Neuronal stem cell (in vitro differentiated cells): ENCODE data around the gene CYBA.

Experiments used
- DNase-seq: peaks from one replicate; pipeline ENCODE4 v3.0.0-alpha.2; 2013; ENCODE audit warnings: low spot score
- H2AFZ ChIP-seq: one replicate; pipeline ENCODE4 v1.6.1; 2013; ENCODE audit warnings: mild to moderate bottlenecking, low read length, inconsistent platforms
- H2AK5ac ChIP-seq: 2 replicates; pipeline ENCODE4 v1.6.1; 2013; ENCODE audit warnings: low read depth, mild to moderate bottlenecking, inconsistent platforms, low read length, moderate library complexity, mixed read lengths
- H2BK120ac ChIP-seq: 2 replicates; pipeline ENCODE4 v1.6.1; 2013; ENCODE audit warnings: low read depth, mild to moderate bottlenecking, inconsistent platforms, low read length, moderate library complexity, mixed read lengths
- H2BK12ac ChIP-seq: one replicate; pipeline ENCODE4 v1.6.1; 2013; ENCODE audit warnings: low read length, inconsistent platforms
- H2BK15ac ChIP-seq: 2 replicates; pipeline ENCODE4 v1.6.1; 2013; ENCODE audit warnings: mild to moderate bottlenecking, low read length, inconsistent platforms, mixed read lengths
- H2BK5ac ChIP-seq: one replicate; pipeline ENCODE4 v1.6.1; 2013; ENCODE audit warnings: inconsistent platforms, mild to moderate bottlenecking, low read length, moderate library complexity
- H3K14ac ChIP-seq: one replicate; pipeline ENCODE4 v1.6.1; 2013; ENCODE audit warnings: low read length, inconsistent platforms
- H3K18ac ChIP-seq: 2 replicates; pipeline ENCODE4 v1.6.1; 2013; ENCODE audit warnings: low read length, inconsistent platforms
- H3K23ac ChIP-seq: 2 replicates; pipeline ENCODE4 v1.6.1; 2013; ENCODE audit warnings: low read depth, mild to moderate bottlenecking, mixed read lengths, low read length, inconsistent platforms; ENCODE audit not compliant: poor library complexity
- H3K27ac ChIP-seq: replicated peaks from 3 replicates; pipeline ENCODE4 v1.5.1; 2013; ENCODE audit warnings: low read length, inconsistent platforms
- H3K27me3 ChIP-seq, 3 experiments: 2 replicates each; pipeline ENCODE4 v1.6.1; 2013; ENCODE audit warnings: low read length in 3 of 3, mild to moderate bottlenecking in 2 of 3, inconsistent platforms in 1 of 3, low read depth in 1 of 3, mixed read lengths in 1 of 3, moderate library complexity in 1 of 3; ENCODE audit not compliant: control insufficient read depth in 3 of 3, insufficient read depth in 3 of 3
- H3K36me3 ChIP-seq, 2 donors: replicated peaks in 1 of 2; 2 replicates each; pipeline ENCODE4 v1.6.1; 2013; ENCODE audit warnings: low read length in 2 of 2; ENCODE audit not compliant: control insufficient read depth in 2 of 2, insufficient read depth in 2 of 2
- H3K4ac ChIP-seq: 2 replicates; pipeline ENCODE4 v1.6.1; 2013; ENCODE audit warnings: inconsistent platforms, mild to moderate bottlenecking, low read length, moderate library complexity
- H3K4me1 ChIP-seq, 2 donors: 1 replicate in 1 of 2; 2 replicates in 1 of 2; pipeline ENCODE4 v1.6.1; 2013; ENCODE audit warnings: low read length in 2 of 2, low read depth in 1 of 2; ENCODE audit not compliant: control insufficient read depth in 2 of 2, insufficient read depth in 1 of 2
- H3K4me2 ChIP-seq: one replicate; pipeline ENCODE4 v1.6.1; 2013; ENCODE audit warnings: mild to moderate bottlenecking, low read length, inconsistent platforms; ENCODE audit not compliant: insufficient read depth, poor library complexity, severe bottlenecking
- H3K4me3 ChIP-seq, 2 donors: 2 replicates each; pipeline ENCODE4 v1.5.1; 2013; ENCODE audit warnings: low read length in 2 of 2, mild to moderate bottlenecking in 2 of 2, inconsistent platforms in 1 of 2, moderate library complexity in 1 of 2
- H3K79me1 ChIP-seq: one replicate; pipeline ENCODE4 v1.6.1; 2013; ENCODE audit warnings: low read depth, mild to moderate bottlenecking, inconsistent platforms, low read length, moderate library complexity
- H3K9ac ChIP-seq: one replicate; pipeline ENCODE4 v1.6.1; 2013; ENCODE audit warnings: mild to moderate bottlenecking, low read depth, low read length, inconsistent platforms; ENCODE audit not compliant: poor library complexity
- H3K9me3 ChIP-seq, 2 donors: replicated peaks in 1 of 2; 2 replicates each; pipeline versions ENCODE3 to v1.6.1; 2013; ENCODE audit warnings: low read length in 2 of 2, mild to moderate bottlenecking in 2 of 2, inconsistent platforms in 1 of 2, low read depth in 1 of 2, mixed read lengths in 1 of 2, moderate library complexity in 1 of 2; ENCODE audit not compliant: control insufficient read depth in 2 of 2, insufficient read depth in 1 of 2
- H4K8ac ChIP-seq: one replicate; pipeline ENCODE4 v1.6.1; 2013; ENCODE audit warnings: low read depth, mild to moderate bottlenecking, inconsistent platforms, low read length, moderate library complexity
- H4K91ac ChIP-seq: one replicate; pipeline ENCODE4 v1.6.1; 2013; ENCODE audit warnings: low read length, low read depth, mild to moderate bottlenecking, inconsistent platforms; ENCODE audit not compliant: poor library complexity
- WGBS, 2 donors: extraction: QIAGEN DNeasy Blood & Tissue Kit; methylation state at CpG; one replicate each; pipeline ENCODE4 v1.1.7; 2013; ENCODE audit warnings: missing lambda C conversion rate in 2 of 2, mixed read lengths in 1 of 2; ENCODE audit not compliant: insufficient read length in 2 of 2, insufficient replicate concordance in 1 of 2; ENCODE audit errors: extremely low coverage in 2 of 2; 5-methylcytosine and 5-hydroxymethylcytosine counted together

The CYBA gene

DNA sequence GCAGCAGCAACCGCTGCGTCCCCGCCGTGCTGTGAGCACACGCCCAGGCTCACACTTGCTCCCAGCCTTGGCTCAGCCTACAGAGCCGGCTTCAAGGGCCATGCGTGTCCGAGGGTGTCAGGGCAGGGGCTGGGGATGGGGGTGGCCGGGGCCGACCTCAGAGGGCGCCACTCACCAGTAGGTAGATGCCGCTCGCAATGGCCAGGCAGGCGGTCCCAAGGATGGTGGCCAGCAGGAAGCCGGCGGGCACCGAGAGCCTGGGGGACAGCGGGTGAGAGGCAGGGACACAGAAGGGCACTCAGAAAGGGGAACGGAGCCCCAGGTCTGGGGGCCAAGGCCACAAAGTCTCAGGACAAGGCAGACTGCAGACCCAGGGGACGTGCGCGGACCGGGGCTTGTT, 4.9 kb downstream of the CYBA start:
- Histone ChIP-seq H3K4me3 (no peak overlapping the region), H2AFZ (no peak overlapping the region), H3K23ac (no peak overlapping the region), H3K14ac (no peak overlapping the region), H3K18ac (no peak overlapping the region), H2BK12ac (no peak overlapping the region), H3K9ac (no peak overlapping the region), H3K79me1 (peaks cover 11% of the 10 kb centered on the region), H2BK15ac (no peak overlapping the region), H3K36me3 (no peaks in the 10 kb centered on the region), H3K4ac (no peak overlapping the region), H2AK5ac (no peak overlapping the region), H3K4me1 (peaks cover 9 to 12% of the 10 kb centered on the region in 2 donors), H3K4me2 (no peak overlapping the region), H4K91ac (no peak overlapping the region), H4K8ac (no peak overlapping the region), H3K27ac (no peak overlapping the region), H3K27me3 (peaks cover 0 to under 1% (median 0%) of the 10 kb centered on the region in 3 experiments), H2BK5ac (peak overlapping the region; percentile 39), H2BK120ac (no peak overlapping the region), H3K9me3 (no peaks in the 10 kb centered on the region)
- WGBS, 2 donors, result no CpG with 5 or more reads among the region's 23 CpGs
- no peak for DNase-seq

- no peak overlapping the region for H2BK15ac ChIP-seq
- H4K91ac ChIP-seq, result no peak overlapping the region
- peak overlapping the region; percentile 4 for H2AFZ ChIP-seq
- peaks cover 11% of the 10 kb centered on the region for H3K79me1 ChIP-seq
- H2BK120ac ChIP-seq, result no peak overlapping the region
- DNase-seq, result no peak
- H3K4me2 ChIP-seq, result no peak overlapping the region
- H2BK5ac ChIP-seq, result no peak overlapping the region
- H3K4ac ChIP-seq, result no peak overlapping the region
- peaks cover 0 to 4% (median 0%) of the 10 kb centered on the region in 3 experiments for H3K27me3 ChIP-seq
- no peaks in the 10 kb centered on the region for H3K36me3 ChIP-seq
- no peaks in the 10 kb centered on the region for H3K9me3 ChIP-seq
- no peak overlapping the region for H3K14ac ChIP-seq
- no CpG with 5 or more reads among the region's 16 CpGs for WGBS, 2 donors
- H3K4me3 ChIP-seq, result no peak overlapping the region
- no peak overlapping the region for H3K27ac ChIP-seq
- peak overlapping the region; percentile 13 for H3K18ac ChIP-seq
- peak overlapping the region; percentile 80 for H3K23ac ChIP-seq
- H2BK12ac ChIP-seq, result no peak overlapping the region
- H2AK5ac ChIP-seq, result no peak overlapping the region
- no peak overlapping the region for H3K9ac ChIP-seq
- H4K8ac ChIP-seq, result no peak overlapping the region
- peaks cover 8 to 9% of the 10 kb centered on the region in 2 donors for H3K4me1 ChIP-seq
Measured at GRCh38 chr16:88645455-88645854, 5.4 kb downstream of the CYBA start.

DNA sequence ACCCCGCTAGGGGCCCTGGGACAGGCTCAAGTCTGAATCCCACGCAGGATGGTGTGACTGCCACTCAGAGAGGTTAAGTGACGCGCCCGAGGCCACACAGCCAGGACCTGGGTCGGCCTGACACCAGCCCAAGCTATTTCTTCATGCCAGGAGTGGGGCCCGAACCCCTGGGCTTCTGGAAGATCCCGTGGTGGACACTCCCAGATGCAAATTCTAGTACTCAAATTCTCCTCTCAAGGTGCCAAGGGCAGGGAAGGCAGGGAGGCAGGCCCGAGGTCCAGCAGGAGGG, 7.3 kb downstream of the CYBA start:
- Histone ChIP-seq H3K23ac (no peak overlapping the region), H2BK120ac (no peak overlapping the region), H2BK15ac (no peak overlapping the region), H3K27me3 (peaks cover 0 to 23% (median 4%) of the 10 kb centered on the region in 3 experiments), H3K9me3 (no peaks in the 10 kb centered on the region), H3K27ac (no peak overlapping the region), H3K18ac (no peak overlapping the region), H3K36me3 (no peaks in the 10 kb centered on the region), H3K4ac (no peak overlapping the region), H2AK5ac (no peak overlapping the region), H3K9ac (no peak overlapping the region), H3K4me1 (peaks cover 2 to 8% of the 10 kb centered on the region in 2 donors), H3K79me1 (peaks cover 5% of the 10 kb centered on the region), H3K4me2 (no peak overlapping the region), H3K14ac (no peak overlapping the region), H4K8ac (no peak overlapping the region), H4K91ac (no peak overlapping the region), H3K4me3 (no peak overlapping the region), H2BK5ac (no peak overlapping the region), H2AFZ (no peak overlapping the region), H2BK12ac (no peak overlapping the region)
- no CpG with 5 or more reads among the region's 9 CpGs for WGBS, 2 donors
- DNase-seq, result no peak

DNA sequence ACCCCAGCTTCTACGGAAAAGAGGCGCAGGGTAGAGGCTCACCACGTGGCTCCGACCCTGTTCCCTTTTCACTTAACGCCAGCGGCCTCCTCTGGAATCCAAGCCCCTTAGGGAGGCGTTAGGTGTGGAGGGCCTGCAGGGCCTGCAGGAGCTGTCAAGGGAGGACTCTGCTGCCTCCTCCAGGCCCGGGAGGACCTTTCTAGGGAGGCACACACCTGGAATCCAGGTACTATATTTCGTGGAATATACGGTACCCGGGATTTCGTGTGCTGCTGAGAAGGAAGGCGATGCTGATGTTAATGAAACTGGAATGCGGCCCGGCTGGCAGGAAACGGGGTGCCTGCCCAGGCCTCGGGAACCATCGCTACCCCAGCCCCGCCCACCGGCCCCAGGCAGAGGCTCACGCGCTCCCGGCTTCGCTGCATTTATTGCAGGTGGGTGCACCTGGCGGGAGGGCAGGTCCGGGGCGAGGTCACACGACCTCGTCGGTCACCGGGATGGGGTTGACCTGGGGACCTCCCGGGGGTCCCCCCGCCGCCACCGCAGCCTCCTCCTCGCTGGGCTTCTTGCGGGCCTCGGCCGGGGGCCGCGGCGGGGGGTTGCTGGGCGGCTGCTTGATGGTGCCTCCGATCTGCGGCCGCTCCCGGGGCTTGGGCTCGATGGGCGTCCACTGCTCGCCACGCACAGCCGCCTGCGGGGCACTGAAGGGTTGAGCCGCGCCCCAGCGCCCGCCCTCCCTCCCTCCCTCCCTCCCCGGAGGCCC, 7.8 kb downstream of the CYBA start:
- H3K4ac ChIP-seq, result no peak overlapping the region
- H3K4me2 ChIP-seq, result no peak overlapping the region
- no peak overlapping the region for H3K14ac ChIP-seq
- no peak overlapping the region for H3K27ac ChIP-seq
- no peaks in the 10 kb centered on the region for H3K9me3 ChIP-seq
- H4K8ac ChIP-seq, result no peak overlapping the region
- no peaks in the 10 kb centered on the region for H3K36me3 ChIP-seq
- H3K4me3 ChIP-seq, result no peak overlapping the region
- peaks cover 5% of the 10 kb centered on the region for H3K79me1 ChIP-seq
- no peak overlapping the region for H3K18ac ChIP-seq
- H3K4me1 ChIP-seq, result peaks cover 2 to 8% of the 10 kb centered on the region in 2 donors
- H3K27me3 ChIP-seq, result peaks cover 0 to 28% (median 4%) of the 10 kb centered on the region in 3 experiments
- no peak for DNase-seq
- H2AK5ac ChIP-seq, result no peak overlapping the region
- no peak overlapping the region for H3K9ac ChIP-seq
- H2BK12ac ChIP-seq, result no peak overlapping the region
- WGBS, 2 donors, result no CpG with 5 or more reads among the region's 58 CpGs
- H2BK15ac ChIP-seq, result no peak overlapping the region
- H2BK5ac ChIP-seq, result peak overlapping the region; percentile 82
- no peak overlapping the region for H4K91ac ChIP-seq
- no peak overlapping the region for H2AFZ ChIP-seq
- H2BK120ac ChIP-seq, result no peak overlapping the region
- H3K23ac ChIP-seq, result peak overlapping the region; percentile 65
